Mesenchymal stem cell (in vitro differentiated cells and primary cell): ENCODE measurements around the gene MSI2.

Experiments used
- DNase-seq: peaks from one replicate; pipeline ENCODE4 v3.0.0-alpha.2; 2013
- H2AFZ ChIP-seq: one replicate; pipeline ENCODE4 v1.6.1; 2013; ENCODE audit warnings: low read depth, mild to moderate bottlenecking, control low read depth, inconsistent platforms, low read length, moderate library complexity
- H2AK5ac ChIP-seq: 2 replicates; pipeline ENCODE4 v1.6.1; 2013; ENCODE audit warnings: low read length, moderate library complexity, mild to moderate bottlenecking, inconsistent platforms; ENCODE audit not compliant: severe bottlenecking
- H2BK120ac ChIP-seq: one replicate; pipeline ENCODE4 v1.6.1; 2013; ENCODE audit warnings: low read depth, mild to moderate bottlenecking, inconsistent platforms, low read length, moderate library complexity
- H2BK12ac ChIP-seq, 2 experiments: one replicate each; pipeline ENCODE4 v1.6.1; 2013; ENCODE audit warnings: inconsistent platforms in 2 of 2, low read length in 2 of 2, mild to moderate bottlenecking in 2 of 2, moderate library complexity in 2 of 2, control low read depth in 1 of 2
- H2BK15ac ChIP-seq: one replicate; pipeline ENCODE4 v1.6.1; 2013; ENCODE audit warnings: mild to moderate bottlenecking, low read depth, inconsistent platforms; ENCODE audit not compliant: poor library complexity, severe bottlenecking
- H2BK5ac ChIP-seq: 2 replicates; pipeline ENCODE4 v1.6.1; 2013; ENCODE audit warnings: low read depth, mild to moderate bottlenecking, low read length, control low read depth, inconsistent platforms; ENCODE audit not compliant: poor library complexity, severe bottlenecking
- H3K14ac ChIP-seq, 2 experiments: one replicate each; pipeline ENCODE4 v1.6.1; 2013; ENCODE audit warnings: inconsistent platforms in 2 of 2, low read length in 2 of 2, control low read depth in 1 of 2, mild to moderate bottlenecking in 1 of 2, moderate library complexity in 1 of 2
- H3K18ac ChIP-seq, 2 experiments: one replicate each; pipeline ENCODE4 v1.6.1; 2013; ENCODE audit warnings: inconsistent platforms in 2 of 2, low read length in 2 of 2, control low read depth in 1 of 2, low read depth in 1 of 2, mild to moderate bottlenecking in 1 of 2
- H3K23ac ChIP-seq, 2 experiments: one replicate each; pipeline ENCODE4 v1.6.1; 2013; ENCODE audit warnings: inconsistent platforms in 2 of 2, low read length in 2 of 2, mild to moderate bottlenecking in 2 of 2, moderate library complexity in 2 of 2, control low read depth in 1 of 2
- H3K27ac ChIP-seq: 2 replicates; pipeline ENCODE4 v1.5.1; 2013; ENCODE audit warnings: mild to moderate bottlenecking, moderate library complexity, low read length, control low read depth, inconsistent platforms; ENCODE audit not compliant: poor library complexity, severe bottlenecking
- H3K27me3 ChIP-seq, 2 experiments: 2 replicates each; pipeline versions ENCODE4 v1.6.1 to v1.7.0; 2013; ENCODE audit warnings: low read length in 2 of 2, mild to moderate bottlenecking in 2 of 2, moderate library complexity in 2 of 2, control low read depth in 1 of 2, inconsistent platforms in 1 of 2; ENCODE audit not compliant: control insufficient read depth in 1 of 2, insufficient read depth in 1 of 2
- H3K36me3 ChIP-seq, 2 experiments: 2 replicates each; pipeline versions ENCODE4 v1.6.1 to v1.7.0; 2013; ENCODE audit warnings: low read length in 2 of 2, control low read depth in 1 of 2, inconsistent platforms in 1 of 2, low read depth in 1 of 2, mild to moderate bottlenecking in 1 of 2; ENCODE audit not compliant: insufficient read depth in 2 of 2, control insufficient read depth in 1 of 2
- H3K4ac ChIP-seq, 2 experiments: one replicate each; pipeline ENCODE4 v1.6.1; 2013; ENCODE audit warnings: inconsistent platforms in 2 of 2, low read length in 2 of 2, mild to moderate bottlenecking in 2 of 2, moderate library complexity in 2 of 2, control low read depth in 1 of 2, low read depth in 1 of 2
- H3K4me1 ChIP-seq: 2 replicates; pipeline ENCODE4 v1.6.1; 2013; ENCODE audit warnings: low read depth, low read length, control low read depth; ENCODE audit not compliant: control insufficient read depth, insufficient read depth
- H3K4me2 ChIP-seq: 2 replicates; pipeline ENCODE4 v1.6.1; 2013; ENCODE audit warnings: low read length, mild to moderate bottlenecking, inconsistent platforms; ENCODE audit not compliant: poor library complexity, severe bottlenecking
- H3K4me3 ChIP-seq, 2 experiments: 2 replicates each; pipeline versions ENCODE4 v1.5.1 to v1.7.0; 2013; ENCODE audit warnings: low read length in 2 of 2, mild to moderate bottlenecking in 2 of 2, control low read depth in 1 of 2, low read depth in 1 of 2; ENCODE audit not compliant: insufficient read depth in 1 of 2
- H3K79me1 ChIP-seq: replicated peaks from 2 replicates; pipeline ENCODE4 v1.6.1; 2013; ENCODE audit warnings: mild to moderate bottlenecking, control low read depth, low read length, inconsistent platforms; ENCODE audit not compliant: poor library complexity, severe bottlenecking
- H3K9ac ChIP-seq: 2 replicates; pipeline ENCODE4 v1.7.0; 2013; ENCODE audit warnings: mild to moderate bottlenecking, low read length, moderate library complexity
- H3K9me3 ChIP-seq: 2 replicates; pipeline ENCODE4 v1.7.0; 2013; ENCODE audit warnings: mild to moderate bottlenecking, low read length; ENCODE audit not compliant: control insufficient read depth
- H4K8ac ChIP-seq: one replicate; pipeline ENCODE4 v1.6.1; 2013; ENCODE audit warnings: inconsistent platforms, mild to moderate bottlenecking, low read length, moderate library complexity
- H4K91ac ChIP-seq: one replicate; pipeline ENCODE4 v1.6.1; 2013; ENCODE audit warnings: mild to moderate bottlenecking, low read length, inconsistent platforms
- WGBS: methylation state at CpG from one replicate; pipeline ENCODE4 v1.1.7; 2013; ENCODE audit warnings: mixed read lengths; 5-methylcytosine and 5-hydroxymethylcytosine counted together

The MSI2 gene

DNA sequence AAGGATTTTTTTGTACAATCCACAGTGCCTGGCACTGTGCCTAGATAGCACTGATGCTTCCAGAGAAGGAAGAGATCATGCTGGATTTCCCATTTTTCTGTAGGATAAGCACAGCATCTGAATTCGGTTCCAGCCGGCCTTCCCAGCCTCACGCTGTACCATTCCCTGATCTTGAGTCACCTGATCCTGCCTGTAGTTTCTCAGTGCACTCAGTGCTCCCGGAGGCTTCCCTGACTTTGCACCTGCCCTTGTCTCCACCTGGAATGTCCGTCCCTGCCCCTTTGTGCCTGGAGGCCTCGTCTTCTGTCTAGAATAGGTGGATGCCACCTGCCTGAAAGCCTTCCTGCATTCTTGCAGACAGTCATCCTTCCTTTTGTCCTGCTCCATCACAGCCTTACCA lies 308.9 kb downstream of the MSI2 start:
- H2AFZ ChIP-seq = no peak overlapping the region
- H3K18ac ChIP-seq = no peak overlapping the region
- no peak overlapping the region for H3K9ac ChIP-seq
- no peak overlapping the region for H3K14ac ChIP-seq
- no peak overlapping the region for H2BK5ac ChIP-seq
- H3K4me2 ChIP-seq = no peak overlapping the region
- H3K4me1 ChIP-seq = peaks cover 1% of the 10 kb centered on the region
- no peak overlapping the region for H4K91ac ChIP-seq
- peaks cover 0 to 20% of the 10 kb centered on the region in 2 experiments for H3K27me3 ChIP-seq
- no peak overlapping the region for H3K23ac ChIP-seq
- no peaks in the 10 kb centered on the region for H3K9me3 ChIP-seq
- no peak for DNase-seq
- no peak overlapping the region for H2BK120ac ChIP-seq
- H2AK5ac ChIP-seq = no peak overlapping the region
- no peak overlapping the region for H3K4me3 ChIP-seq
- H3K4ac ChIP-seq = no peak overlapping the region
- H3K79me1 ChIP-seq = peaks cover 27% of the 10 kb centered on the region
- H3K36me3 ChIP-seq = peaks cover 0 to 22% of the 10 kb centered on the region in 2 experiments
- no peak overlapping the region for H2BK12ac ChIP-seq
- no peak overlapping the region for H4K8ac ChIP-seq
- H2BK15ac ChIP-seq = no peak overlapping the region
- no peak overlapping the region for H3K27ac ChIP-seq
- WGBS = 97% methylated on average over 6 of the region's 6 CpGs

DNA sequence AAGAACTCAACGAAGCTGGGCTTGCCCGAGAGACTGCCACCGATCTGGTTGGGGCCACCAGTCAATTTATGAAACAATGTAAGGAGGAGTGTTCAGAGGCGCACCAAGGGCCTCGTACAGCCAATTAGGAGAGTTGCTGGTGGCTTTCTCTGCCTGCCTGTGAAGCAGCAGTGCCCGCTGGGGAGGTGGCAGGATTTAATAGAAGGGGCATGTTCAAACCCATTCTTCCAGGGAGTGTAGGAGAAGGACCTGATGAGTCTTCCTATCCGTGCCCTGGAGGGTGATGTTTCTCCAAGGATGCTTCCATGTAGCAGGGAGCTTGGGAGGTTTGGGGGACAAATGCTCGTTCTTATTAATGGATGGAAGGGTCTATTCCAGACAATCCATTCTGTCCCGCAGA lies 310.4 kb downstream of the MSI2 start:
- Histone ChIP-seq H3K4ac (no peak overlapping the region), H3K9ac (no peak overlapping the region), H3K18ac (no peak overlapping the region), H3K4me3 (no peak overlapping the region), H3K27me3 (peaks cover 0 to 13% of the 10 kb centered on the region in 2 experiments), H3K36me3 (peaks cover 0 to 17% of the 10 kb centered on the region in 2 experiments), H2BK5ac (no peak overlapping the region), H3K9me3 (no peaks in the 10 kb centered on the region), H2AFZ (no peak overlapping the region), H3K79me1 (peaks cover 21% of the 10 kb centered on the region), H3K4me1 (peaks cover 4% of the 10 kb centered on the region), H2AK5ac (no peak overlapping the region), H4K91ac (no peak overlapping the region), H3K23ac (no peak overlapping the region), H4K8ac (no peak overlapping the region), H3K27ac (no peak overlapping the region), H2BK15ac (no peak overlapping the region), H3K4me2 (no peak overlapping the region), H3K14ac (no peak overlapping the region), H2BK12ac (no peak overlapping the region), H2BK120ac (no peak overlapping the region)
- WGBS = 97% methylated on average over 9 of the region's 9 CpGs
- DNase-seq = no peak

DNA sequence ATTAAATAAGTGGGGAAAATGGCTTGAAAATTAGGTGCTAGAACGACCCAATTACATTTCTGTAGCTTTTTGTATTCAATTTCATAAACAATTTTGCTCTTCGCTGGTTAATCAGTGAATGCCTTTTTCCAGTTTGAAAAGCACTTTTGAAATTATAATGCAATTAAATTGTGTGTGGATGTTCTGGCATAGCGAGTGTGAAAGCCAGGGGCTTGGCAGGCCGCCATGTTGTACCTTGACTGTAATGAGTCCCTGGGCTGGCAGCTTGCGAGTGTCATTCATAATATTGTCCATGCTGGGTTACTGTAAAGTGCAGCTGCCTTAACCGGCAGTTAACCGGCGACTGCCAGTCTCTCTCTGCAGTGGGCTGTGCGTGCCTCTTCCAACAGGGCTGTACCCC lies 310.9 kb downstream of the MSI2 start:
- Histone ChIP-seq H3K27ac (no peak overlapping the region), H4K91ac (no peak overlapping the region), H2BK15ac (no peak overlapping the region), H3K79me1 (peaks cover 23% of the 10 kb centered on the region), H3K14ac (no peak overlapping the region), H2AFZ (no peak overlapping the region), H2BK120ac (no peak overlapping the region), H3K18ac (no peak overlapping the region), H2BK12ac (no peak overlapping the region), H3K4me2 (no peak overlapping the region), H2AK5ac (no peak overlapping the region), H3K9me3 (no peaks in the 10 kb centered on the region), H3K4me1 (peaks cover 4% of the 10 kb centered on the region), H2BK5ac (no peak overlapping the region), H3K4ac (no peak overlapping the region), H3K4me3 (no peak overlapping the region), H3K9ac (no peak overlapping the region), H3K23ac (no peak overlapping the region), H3K36me3 (peaks cover 0 to 17% of the 10 kb centered on the region in 2 experiments), H4K8ac (no peak overlapping the region), H3K27me3 (peaks cover 0 to 17% of the 10 kb centered on the region in 2 experiments)
- 97% methylated on average over 8 of the region's 9 CpGs for WGBS
- no peak for DNase-seq

DNA sequence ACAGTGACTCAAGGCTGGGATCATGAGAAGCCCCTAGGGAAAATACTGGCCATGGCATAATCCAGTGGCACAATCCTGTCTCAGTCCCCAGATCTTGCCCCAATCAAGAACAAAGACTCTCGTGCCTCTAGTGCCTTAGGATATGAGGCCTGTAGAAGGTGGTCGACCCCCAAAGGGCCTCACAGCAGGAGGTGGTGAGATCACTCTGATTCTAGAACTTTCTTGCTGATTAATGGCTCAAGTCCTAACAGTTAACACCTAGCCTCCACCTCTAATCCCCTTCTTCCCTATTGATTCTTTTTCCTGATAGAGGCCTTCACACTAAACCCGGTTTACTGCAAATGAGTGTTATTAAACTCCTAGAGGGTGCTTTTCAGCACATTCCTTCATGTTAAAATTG lies 312.0 kb downstream of the MSI2 start:
- Histone ChIP-seq H2AK5ac (no peak overlapping the region), H3K27me3 (peaks cover 0 to 17% of the 10 kb centered on the region in 2 experiments), H3K4ac (no peak overlapping the region), H3K4me1 (peaks cover 4% of the 10 kb centered on the region), H3K4me2 (no peak overlapping the region), H2BK12ac (no peak overlapping the region), H3K9ac (no peak overlapping the region), H2BK5ac (no peak overlapping the region), H2BK15ac (no peak overlapping the region), H3K14ac (no peak overlapping the region), H2AFZ (no peak overlapping the region), H4K8ac (no peak overlapping the region), H3K18ac (no peak overlapping the region), H3K27ac (no peak overlapping the region), H2BK120ac (no peak overlapping the region), H3K4me3 (no peak overlapping the region), H3K9me3 (no peaks in the 10 kb centered on the region), H4K91ac (no peak overlapping the region), H3K79me1 (peaks cover 23% of the 10 kb centered on the region), H3K36me3 (peaks cover 0 to 17% of the 10 kb centered on the region in 2 experiments), H3K23ac (no peak overlapping the region)
- WGBS = 64% methylated on average over 3 of the region's 3 CpGs
- DNase-seq = no peak
